OCI-LY3 (cell line): ENCODE results near the gene PON2.

Source experiments
- EZH2phosphoT487 ChIP-seq: fragments of 200-600 bp; shearing (Covaris generic); IDR thresholded peaks from 2 replicates; pipeline ENCODE4 v1.6.1; 2018; ENCODE audit warnings: antibody characterized with exemption, mixed run types, low read depth
- TF ChIP-seq, protein P1 (sequence below): fragments of 200-600, 300-600 bp; sonication (generic); IDR thresholded peaks from 2 replicates; pipeline ENCODE4 v1.5.1; 2014; ENCODE audit warnings: antibody characterized with exemption, low read length, low read depth

DNA sequence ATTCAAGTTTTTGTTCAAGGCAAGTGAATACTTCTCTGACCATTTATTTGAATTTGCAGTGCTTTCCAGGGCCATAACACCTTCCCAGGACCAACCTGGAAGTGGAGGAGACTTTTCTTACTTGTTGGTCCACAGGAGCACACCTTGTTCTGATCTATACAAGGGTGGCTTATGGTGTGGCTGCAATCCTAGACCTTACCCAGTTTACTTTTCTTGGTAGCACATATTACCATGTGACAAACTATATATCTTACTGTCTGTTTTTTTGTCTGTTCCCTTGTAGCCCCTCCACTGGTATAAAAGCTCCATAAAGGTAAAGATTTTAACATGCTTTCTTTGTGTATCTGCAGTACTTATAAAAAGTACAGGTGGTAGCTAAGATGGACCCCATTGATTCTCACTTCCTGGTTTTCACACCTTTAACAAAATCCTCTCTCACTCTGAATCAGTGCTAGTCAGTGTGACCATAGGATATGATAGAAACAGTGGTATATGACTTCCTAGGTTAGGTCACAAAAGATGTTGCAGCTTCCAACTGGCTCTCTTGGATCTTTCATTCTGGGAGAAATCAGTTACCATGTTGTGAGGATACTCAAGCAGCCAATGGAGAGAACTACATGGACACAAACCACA, 45.3 kb upstream of the PON2 start:
- TF ChIP-seq, protein P1, sequence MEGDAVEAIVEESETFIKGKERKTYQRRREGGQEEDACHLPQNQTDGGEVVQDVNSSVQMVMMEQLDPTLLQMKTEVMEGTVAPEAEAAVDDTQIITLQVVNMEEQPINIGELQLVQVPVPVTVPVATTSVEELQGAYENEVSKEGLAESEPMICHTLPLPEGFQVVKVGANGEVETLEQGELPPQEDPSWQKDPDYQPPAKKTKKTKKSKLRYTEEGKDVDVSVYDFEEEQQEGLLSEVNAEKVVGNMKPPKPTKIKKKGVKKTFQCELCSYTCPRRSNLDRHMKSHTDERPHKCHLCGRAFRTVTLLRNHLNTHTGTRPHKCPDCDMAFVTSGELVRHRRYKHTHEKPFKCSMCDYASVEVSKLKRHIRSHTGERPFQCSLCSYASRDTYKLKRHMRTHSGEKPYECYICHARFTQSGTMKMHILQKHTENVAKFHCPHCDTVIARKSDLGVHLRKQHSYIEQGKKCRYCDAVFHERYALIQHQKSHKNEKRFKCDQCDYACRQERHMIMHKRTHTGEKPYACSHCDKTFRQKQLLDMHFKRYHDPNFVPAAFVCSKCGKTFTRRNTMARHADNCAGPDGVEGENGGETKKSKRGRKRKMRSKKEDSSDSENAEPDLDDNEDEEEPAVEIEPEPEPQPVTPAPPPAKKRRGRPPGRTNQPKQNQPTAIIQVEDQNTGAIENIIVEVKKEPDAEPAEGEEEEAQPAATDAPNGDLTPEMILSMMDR, result no peak
- TF ChIP-seq EZH2phosphoT487, result no peak
